Myometrial cell (primary cell): Measurements from ENCODE around the gene ENSA. TPM values are rescaled to one million over a fixed set of nuclear protein-coding genes. Genes with fewer than 3 reads are reported as not detected.

Experiments
- total RNA-seq: library from RNA; depleted of rRNA; stranded (reverse); fragments of >200 nt; gene quantifications from 2 replicates; pipeline ENCODE4 v1.2.3, GENCODE V29; 2015

The ENSA gene
- 85.1 and 104 TPM in 2 replicates for total RNA-seq

GRCh38 chr1:150629115-150629928, at the start of gene ENSA:
Gene ENSA, minus strand, starts transcription at chr1:150629612. Its CDS starts 142 bp downstream, at chr1:150629470.

DNA sequence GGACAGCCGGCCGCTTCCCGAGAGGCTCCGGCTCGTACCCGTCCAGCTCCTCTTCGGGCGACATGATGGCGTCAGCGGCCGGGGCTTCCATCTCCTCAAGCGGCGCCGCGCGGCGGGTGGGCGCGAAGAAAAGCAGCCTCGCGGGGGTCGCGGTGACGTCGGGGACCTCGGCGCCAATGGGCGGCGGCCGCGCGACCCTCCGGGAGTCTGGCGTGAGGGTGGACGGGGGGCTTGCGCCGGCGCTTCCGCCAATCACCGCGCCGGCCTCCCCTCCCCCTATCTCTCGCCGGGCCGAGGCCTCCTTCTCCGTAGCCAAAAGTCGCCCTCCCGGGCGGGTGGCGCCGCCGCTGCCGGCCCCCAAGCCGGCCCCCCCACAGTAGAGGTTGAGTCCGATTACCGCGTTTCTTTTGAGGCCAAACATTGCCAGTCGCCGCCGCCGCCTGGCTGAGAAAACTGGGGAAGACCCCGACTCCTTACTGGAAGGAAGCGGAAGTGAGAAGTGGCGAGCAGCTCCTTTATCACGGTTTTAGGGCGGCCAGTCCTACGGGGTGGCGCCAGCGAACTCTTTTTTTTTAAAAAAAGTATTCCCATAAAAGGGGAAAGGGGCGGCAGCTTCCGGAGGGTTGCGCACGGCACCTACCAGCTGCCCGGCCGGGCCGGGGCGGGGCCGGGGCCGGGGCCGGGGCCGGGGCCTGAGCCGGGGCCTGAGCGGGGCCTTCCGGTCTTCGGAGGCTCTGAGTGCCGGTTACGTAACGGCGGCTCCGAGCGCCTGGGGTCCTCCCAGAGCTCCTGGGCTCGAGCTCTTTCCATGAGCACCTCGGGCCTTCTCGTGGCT, 50.1 kb downstream of the ENSA start, which contains the start of gene MCL1:
Gene MCL1 (minus strand): TSS at position 501 of the 835 bp plus-strand sequence. CDS start 80 bp downstream, at position 421.

Other genes starting within 250 kb of the ENSA start
- 19.6 and 21.8 TPM in 2 replicates for gene TARS2, start 142.2 kb downstream of the ENSA start, total RNA-seq
- gene ECM1, start 121.5 kb downstream of the ENSA start, total RNA-seq, result 67.0 and 86.5 TPM in 2 replicates
- 0.86 TPM in 1 of 2 replicates, not detected in the other for gene FALEC, start 113.9 kb downstream of the ENSA start, total RNA-seq
- gene ADAMTSL4, start 80.2 kb downstream of the ENSA start, total RNA-seq, result 13.8 and 14.9 TPM in 2 replicates
- gene MCL1, start 50.0 kb downstream of the ENSA start, total RNA-seq, result 189 and 206 TPM in 2 replicates
- gene GOLPH3L, start 67.5 kb upstream of the ENSA start, total RNA-seq, result 16.5 and 18.5 TPM in 2 replicates
- not detected in 2 replicates for gene HORMAD1, start 91.3 kb upstream of the ENSA start, total RNA-seq
- 0.29 and 1.2 TPM in 2 replicates for gene CTSS, start 136.2 kb upstream of the ENSA start, total RNA-seq
- 74.1 and 82.6 TPM in 2 replicates for gene CTSK, start 178.6 kb upstream of the ENSA start, total RNA-seq
- 31.4 and 42.7 TPM in 2 replicates for gene ARNT, start 247.0 kb upstream of the ENSA start, total RNA-seq